Measurements from ENCODE around the gene RABAC1.

Gene RABAC1

DNA sequence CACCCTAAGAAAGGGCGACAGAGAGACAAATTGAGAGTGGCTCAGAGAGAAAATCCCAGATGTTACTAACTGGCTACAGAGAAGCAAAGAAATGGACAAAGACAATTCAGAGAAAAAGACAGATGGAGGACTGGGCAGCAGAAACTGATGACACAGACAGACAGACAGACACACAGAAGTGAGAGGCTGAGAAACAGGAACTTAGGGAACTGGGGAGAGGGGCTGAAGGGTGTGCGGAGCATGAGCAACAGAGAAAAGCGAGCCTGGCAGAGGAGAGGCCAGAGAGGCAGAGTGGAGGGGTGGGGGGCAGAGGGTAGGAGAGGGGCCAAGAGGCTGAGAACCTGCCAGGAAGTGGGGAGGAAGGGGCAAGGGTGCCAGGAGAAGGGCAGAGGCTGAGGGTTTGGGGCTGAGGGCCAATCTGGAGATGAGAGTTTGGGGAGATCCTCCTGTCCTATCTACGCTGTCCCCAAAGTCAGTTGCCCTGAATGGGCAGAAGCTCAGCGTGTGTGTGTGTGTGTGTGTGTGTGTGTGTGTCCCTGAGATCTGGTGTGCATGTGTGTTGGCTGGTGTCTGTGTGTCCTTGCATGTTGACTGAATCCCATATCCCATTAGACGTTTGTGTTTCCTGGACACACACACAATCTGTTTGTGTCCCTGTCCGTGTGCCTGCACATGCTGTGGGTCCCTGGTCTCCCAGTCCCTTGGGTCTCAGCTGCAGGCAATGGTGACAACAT lies 25.3 kb downstream of the RABAC1 start:
- TF ChIP-seq POLR2A (IDR thresholded peaks at IDR 0.05; ENCODE audit: low read length) (no peak), GATA1 (IDR thresholded peaks at IDR 0.05; ENCODE audit: low read depth, low read length) (no peak)
- DNase-seq, result no peak

DNA sequence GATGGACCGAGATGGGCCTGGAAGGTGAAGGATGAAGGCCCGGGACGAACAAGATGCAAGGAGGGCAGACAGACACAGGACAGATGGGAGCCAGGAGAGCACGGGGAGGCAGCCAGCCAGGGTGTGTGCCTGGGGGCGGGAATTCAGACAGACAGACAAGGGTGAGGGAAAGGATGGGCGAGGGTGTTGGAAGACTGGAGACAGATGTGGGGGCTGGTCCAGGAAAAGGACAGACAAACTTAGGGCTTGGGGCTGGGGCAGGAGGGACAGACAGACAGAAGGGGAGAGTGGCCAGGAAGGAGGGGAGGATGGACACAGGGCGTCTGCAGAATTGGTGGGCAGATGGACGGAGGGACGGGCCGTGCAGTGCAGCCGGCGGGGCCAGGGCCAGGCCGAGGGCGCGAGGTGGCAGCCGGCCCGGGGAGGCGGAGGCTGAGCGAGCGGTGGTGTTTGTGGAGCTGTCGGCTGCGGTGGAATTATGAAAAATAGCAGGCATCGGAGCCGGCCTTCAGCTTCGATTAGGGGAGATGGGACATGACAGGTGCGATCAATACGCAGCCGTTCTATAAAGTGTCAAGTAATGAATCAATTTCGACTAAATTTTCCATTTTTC lies 26.3 kb downstream of the RABAC1 start:
- DNase-seq, result no peak

DNA sequence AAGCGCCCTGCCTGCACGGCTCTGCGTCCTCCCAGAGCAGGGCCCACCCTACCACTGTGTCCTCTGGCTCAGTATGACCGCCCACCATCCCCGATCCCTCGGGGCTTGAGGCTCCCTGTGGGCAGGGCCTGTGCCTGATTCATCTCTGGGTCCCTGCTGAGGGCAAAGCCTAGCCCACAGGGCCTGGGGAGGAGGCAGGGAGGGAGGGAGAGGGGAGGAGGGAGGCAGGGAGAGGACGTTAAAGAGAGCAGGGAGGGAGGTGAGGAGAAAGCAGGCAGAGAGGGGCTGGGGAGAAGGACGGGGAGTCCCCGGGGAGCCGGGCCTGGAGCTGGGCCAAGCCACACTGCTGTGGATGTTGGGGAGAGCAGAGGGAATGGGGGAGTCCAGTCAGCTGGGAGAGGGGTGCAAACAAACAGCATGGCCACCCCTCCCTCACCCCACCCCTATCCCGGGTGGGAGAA lies 26.8 kb downstream of the RABAC1 start:
- TF ChIP-seq POLR2A (IDR thresholded peaks at IDR 0.05; ENCODE audit: low read length) (no peak), GATA1 (IDR thresholded peaks at IDR 0.05; ENCODE audit: low read depth, low read length) (no peak)
- DNase-seq, result no peak

More for the DNA sequence above, 26.3 kb downstream of the RABAC1 start:
- TF ChIP-seq GATA1 (IDR thresholded peaks at IDR 0.05; ENCODE audit: low read depth, low read length) (no peak), POLR2A (IDR thresholded peaks at IDR 0.05; ENCODE audit: low read length) (no peak)

DNA sequence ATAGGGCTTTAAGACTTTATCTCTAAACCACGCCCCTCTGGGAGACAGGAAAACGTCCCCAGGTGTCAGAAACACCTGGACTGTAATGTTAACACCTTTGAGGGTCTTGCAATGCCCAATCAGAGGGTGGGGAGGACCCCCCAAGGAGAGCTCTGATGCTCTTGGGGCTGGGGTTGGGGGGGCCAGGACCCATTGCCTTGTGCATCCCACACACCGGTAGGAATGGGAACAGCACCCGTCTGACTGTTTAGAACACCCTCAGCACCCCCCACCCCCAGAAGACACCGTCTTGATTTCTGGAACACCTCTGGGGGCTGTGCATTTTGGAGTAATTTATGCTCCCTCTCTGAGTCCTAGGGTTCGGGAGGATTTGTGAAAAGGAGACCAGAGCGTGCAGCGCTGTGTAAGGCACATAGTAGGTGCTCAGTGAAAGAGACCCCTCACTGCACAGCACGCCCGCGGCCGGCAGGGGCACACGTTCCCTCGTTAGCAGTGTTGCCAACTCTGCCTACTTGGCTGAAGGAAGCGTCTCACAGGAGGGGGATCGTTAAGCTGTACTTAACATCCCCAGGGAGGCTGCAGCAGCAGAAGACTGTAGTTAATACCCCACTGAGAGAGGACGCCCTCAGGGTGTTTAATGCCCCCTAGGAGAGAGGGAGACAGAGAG lies 28.1 kb downstream of the RABAC1 start:
- TF ChIP-seq GATA1 (IDR thresholded peaks at IDR 0.05; ENCODE audit: low read depth, low read length) (no peak), POLR2A (IDR thresholded peaks at IDR 0.05; ENCODE audit: low read length) (no peak)
- no peak for DNase-seq

DNA sequence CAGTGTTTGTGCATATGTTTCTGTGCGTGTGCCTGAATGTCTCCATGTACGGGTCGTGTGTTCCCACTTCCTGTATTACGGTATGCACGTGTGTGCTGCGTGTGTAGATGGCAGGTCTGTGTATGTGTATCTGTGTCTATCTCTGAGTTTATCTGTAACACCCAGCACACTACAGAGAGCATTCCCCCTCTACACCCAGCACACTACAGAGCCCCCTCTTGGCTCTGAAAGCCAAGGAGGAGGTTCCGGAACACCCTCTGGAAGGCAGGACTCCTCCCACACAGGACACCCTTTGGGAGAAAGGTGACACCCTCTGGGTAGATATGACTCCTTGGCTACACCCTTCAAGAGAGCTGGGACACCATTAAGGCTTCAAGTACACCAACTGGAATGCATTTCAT lies 28.8 kb downstream of the RABAC1 start:
- DNase-seq, result no peak
- TF ChIP-seq GATA1 (IDR thresholded peaks at IDR 0.05; ENCODE audit: low read depth, low read length) (no peak), POLR2A (IDR thresholded peaks at IDR 0.05; ENCODE audit: low read length) (no peak)

DNA sequence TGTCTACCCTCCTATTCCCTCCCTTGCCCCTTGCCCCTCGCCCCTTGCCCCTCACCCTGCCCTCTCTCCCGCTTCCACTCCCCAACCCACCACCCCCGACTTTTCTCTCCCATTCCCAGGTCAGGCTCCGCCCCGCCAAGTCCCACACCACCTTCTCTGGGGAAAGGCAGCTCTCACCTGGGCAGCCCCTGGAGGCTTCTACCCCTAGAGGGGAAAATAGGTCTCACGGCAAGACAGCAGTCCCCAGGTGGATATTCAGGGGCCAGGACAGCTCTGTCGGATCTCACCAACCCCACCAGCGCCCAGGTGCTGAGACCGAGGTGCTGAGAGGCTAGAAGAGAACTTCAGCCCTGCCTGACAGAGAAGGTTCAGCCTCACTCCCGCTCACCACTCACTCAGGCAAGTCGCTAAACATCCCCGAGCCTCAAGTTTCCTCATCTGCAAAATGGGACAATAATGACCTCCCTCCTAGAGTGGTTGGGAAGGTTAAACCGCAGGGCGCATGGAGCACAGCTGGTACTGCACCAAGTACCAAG lies 29.5 kb downstream of the RABAC1 start:
- no peak for DNase-seq
- TF ChIP-seq GATA1 (IDR thresholded peaks at IDR 0.05; ENCODE audit: low read depth, low read length) (no peak), POLR2A (IDR thresholded peaks at IDR 0.05; ENCODE audit: low read length) (no peak)

DNA sequence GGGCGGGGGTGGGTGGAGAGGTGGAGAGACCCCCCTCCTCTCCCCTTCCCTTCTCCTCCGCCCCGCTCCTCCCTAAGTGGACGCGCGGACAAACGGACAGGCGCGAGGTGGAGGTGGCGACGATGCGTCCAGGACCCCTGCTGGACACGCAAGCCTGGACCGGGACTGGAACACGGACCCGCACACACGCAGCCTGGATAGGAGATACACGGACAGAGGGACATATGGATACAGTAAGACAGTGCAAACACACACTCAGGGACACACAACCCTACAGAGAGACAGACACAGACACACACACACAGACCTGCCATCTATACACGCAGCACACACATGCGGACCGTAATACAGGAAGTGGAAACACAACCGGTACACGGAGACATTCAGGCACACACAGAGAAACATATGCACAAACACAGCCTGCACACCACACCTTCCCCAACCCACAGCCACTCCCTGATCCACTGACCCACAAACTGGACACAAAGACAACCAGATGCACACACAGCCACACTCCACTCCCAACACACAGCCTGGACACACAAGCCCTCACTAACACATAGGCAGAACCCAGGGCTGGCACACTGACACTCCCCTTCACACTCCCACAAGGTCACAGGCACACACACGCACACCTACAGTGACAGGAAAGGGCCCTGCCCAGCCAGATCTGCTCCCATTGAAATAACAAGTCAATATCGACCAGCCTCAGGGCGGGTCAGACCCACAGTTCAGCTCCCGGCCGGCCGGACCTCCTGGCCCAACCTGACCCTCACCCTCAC lies 30.2 kb downstream of the RABAC1 start:
- DNase-seq, result no peak
- TF ChIP-seq GATA1 (IDR thresholded peaks at IDR 0.05; ENCODE audit: low read depth, low read length) (no peak), POLR2A (IDR thresholded peaks at IDR 0.05; ENCODE audit: low read length) (no peak)

DNA sequence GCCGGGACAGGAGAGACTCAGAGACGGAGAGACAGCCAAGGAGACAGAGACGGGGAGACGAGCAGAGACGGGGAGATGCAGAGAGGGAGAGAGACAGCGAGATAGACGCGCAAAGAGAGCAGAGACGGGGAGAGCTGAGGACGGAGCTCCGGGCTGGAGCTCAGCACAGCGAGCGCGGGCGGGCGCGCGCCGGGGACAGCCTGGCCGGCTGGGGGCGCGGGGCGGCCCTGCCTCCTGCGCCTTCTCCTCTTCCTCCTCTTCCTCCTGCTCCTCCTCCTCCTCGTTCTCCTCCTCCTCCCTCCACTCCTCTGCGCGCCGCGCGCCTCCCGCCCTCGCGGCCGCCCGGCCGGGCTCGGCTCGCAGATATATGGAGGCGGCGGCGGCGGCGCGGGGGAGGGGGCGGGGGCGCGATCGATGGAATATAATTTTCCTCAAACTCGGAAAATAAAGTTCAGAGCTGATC lies 30.9 kb downstream of the RABAC1 start, which contains the start of gene ERFL:
ERFL (minus strand) TSS at position 229 of the 463 bp plus-strand sequence. CDS start 15,530 bp downstream, outside the sequence.
- DNase-seq, result no peak
- no peak for TF ChIP-seq GATA1 (IDR thresholded peaks at IDR 0.05; ENCODE audit: low read depth, low read length)
- no peak for TF ChIP-seq POLR2A (IDR thresholded peaks at IDR 0.05; ENCODE audit: low read length)

DNA sequence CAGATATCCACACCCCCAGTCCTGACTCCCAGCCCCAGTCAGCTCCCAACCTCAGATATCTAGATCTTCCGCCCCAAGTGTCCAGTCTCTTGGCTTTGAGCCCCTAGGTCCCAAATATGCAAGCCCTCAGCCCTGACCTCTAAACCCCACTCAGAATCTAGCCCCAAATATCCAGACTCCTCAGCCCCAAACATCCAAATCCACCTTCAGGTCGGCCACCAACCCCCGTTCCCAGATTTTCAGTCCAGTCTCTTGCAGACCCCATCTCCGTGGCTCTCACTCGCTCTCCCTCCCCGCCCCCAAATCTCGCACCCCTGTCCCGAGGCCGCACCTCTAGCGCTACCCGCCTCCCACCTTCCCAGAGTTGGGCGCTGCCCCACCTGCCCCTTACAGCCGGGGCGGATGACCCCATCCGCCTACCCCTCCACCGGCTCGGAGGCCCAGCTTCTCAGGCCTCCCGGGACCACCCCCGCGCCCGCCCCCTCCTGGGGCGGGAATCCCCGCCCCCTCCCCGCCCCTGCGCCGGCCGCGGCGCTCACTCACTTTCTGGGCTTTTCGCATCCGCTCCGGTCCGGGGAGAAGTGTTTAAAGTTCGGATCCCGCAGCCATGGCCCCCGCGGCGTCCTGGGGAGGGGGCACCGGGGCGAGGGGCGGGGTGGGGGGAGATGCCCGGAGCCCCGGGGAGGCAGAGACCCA lies 31.5 kb downstream of the RABAC1 start:
- DNase-seq, result no peak
- TF ChIP-seq POLR2A (IDR thresholded peaks at IDR 0.05; ENCODE audit: low read length) (no peak), GATA1 (IDR thresholded peaks at IDR 0.05; ENCODE audit: low read depth, low read length) (no peak)

DNA sequence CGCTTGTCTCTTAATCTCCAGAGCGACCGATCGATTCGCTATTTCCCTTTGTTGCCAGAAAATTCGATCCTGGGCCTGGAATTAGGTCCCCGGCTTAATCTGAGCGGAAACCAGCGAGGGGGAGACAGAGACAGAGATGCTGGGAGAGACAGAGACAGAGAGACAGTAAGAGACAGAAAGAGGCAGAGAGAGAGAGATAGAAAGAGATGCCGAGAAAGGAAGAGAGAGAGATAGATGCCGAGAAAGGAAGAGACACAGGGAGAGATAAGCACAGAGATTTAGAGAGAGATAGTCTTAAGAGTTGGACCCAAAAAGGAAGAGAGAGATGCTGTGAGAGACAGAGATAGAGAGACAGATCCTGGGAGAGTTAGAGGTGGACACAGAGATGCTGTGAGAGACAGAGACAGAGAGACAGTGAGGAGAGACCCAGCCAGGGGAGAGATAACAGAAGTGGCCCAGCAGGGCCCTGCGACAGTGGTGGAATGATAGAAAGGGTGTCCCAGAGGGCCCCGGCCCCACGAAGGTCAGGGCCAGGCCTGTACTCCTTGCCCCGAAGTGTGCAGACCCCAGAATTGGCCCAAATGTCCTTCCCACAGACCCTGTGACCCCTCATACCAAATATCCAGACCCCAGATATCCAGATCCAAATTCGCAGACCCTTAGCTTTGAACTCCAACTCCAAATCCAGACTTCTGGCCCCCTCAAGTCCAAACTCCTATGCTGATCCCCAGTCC lies 32.2 kb downstream of the RABAC1 start:
- DNase-seq, result no peak
- TF ChIP-seq GATA1 (IDR thresholded peaks at IDR 0.05; ENCODE audit: low read depth, low read length) (no peak), POLR2A (IDR thresholded peaks at IDR 0.05; ENCODE audit: low read length) (no peak)

DNA sequence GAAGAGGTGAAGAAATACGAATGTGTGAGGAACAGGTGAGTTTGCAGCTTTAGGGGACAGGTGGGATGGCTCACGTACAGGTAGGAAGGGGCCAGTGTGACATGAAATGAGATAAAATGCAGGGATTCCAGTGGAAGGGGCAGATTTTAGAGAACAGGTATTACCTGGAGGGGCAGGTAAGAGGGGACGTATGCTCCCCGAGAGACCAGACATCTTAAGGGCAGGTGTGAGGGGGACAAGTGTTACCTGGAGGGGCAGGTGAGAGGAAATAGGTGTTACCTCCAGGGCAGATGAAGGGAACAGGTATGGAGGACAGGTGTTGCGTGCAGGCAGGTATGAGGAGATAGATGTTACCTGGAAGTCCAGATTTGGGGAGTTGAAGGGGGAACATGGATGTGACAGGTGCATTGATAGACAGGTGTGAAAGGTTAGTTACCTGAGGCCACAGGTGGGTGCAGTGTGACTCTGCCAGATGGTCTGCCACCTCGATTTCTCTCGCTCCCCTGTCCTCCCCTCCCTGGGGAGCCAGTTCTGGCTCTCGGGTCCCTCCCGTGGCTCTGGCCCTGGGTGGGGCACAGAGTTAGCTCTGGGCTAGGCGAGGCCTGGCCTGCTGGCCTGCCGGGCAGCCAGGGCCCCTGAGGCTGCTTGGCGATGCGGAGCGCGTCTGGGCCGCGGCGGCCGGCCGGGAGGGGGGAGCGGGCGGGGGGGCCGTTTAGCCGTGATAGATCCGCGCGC lies 32.9 kb downstream of the RABAC1 start:
- no peak for DNase-seq
- TF ChIP-seq GATA1 (IDR thresholded peaks at IDR 0.05; ENCODE audit: low read depth, low read length), result no peak
- TF ChIP-seq POLR2A (IDR thresholded peaks at IDR 0.05; ENCODE audit: low read length), result no peak

All from erythroblast (primary cell).